ENCODE data around the gene ASIC4.

ASIC4 gene

GRCh38 chr2:219514196-219514761 lies at the start of gene ASIC4:
ASIC4 (plus strand) TSS chr2:219514482; CDS start chr2:219514725, 243 bp downstream.
- DNase-seq (ENCODE audit: low read depth in 2 of 2), result no peak

- no peak for DNase-seq (ENCODE audit: low read depth in 2 of 2)
Measured at GRCh38 chr2:219465659-219466561, 48.4 kb upstream of the ASIC4 start.

- no peak for DNase-seq (ENCODE audit: low read depth in 2 of 2)
Measured at GRCh38 chr2:219466816-219467735, 47.2 kb upstream of the ASIC4 start.

- no peak for DNase-seq (ENCODE audit: low read depth in 2 of 2)
Measured at GRCh38 chr2:219467736-219468075, 46.6 kb upstream of the ASIC4 start.

- DNase-seq (ENCODE audit: low read depth in 2 of 2), result no peak
Measured at GRCh38 chr2:219468410-219469185, 45.7 kb upstream of the ASIC4 start.

- DNase-seq (ENCODE audit: low read depth in 2 of 2), result no peak
Measured at GRCh38 chr2:219469186-219469724, 45.0 kb upstream of the ASIC4 start.

- DNase-seq (ENCODE audit: low read depth in 2 of 2), result no peak
Measured at GRCh38 chr2:219470429-219470828, 43.9 kb upstream of the ASIC4 start.

GRCh38 chr2:219471476-219472371 lies 42.6 kb upstream of the ASIC4 start:
- DNase-seq (ENCODE audit: low read depth in 2 of 2), result no peak

- no peak for DNase-seq (ENCODE audit: low read depth in 2 of 2)
Measured at GRCh38 chr2:219472629-219473187, 41.6 kb upstream of the ASIC4 start.

GRCh38 chr2:219473511-219473910 lies 40.8 kb upstream of the ASIC4 start:
- no peak for DNase-seq (ENCODE audit: low read depth in 2 of 2)

GRCh38 chr2:219474285-219475060 lies 39.8 kb upstream of the ASIC4 start:
- no peak for DNase-seq (ENCODE audit: low read depth in 2 of 2)

GRCh38 chr2:219475278-219475677 lies 39.0 kb upstream of the ASIC4 start:
- DNase-seq (ENCODE audit: low read depth in 2 of 2), result no peak

- DNase-seq (ENCODE audit: low read depth in 2 of 2), result peak; percentile 49 to 59
Measured at GRCh38 chr2:219475697-219476651, 38.3 kb upstream of the ASIC4 start.

GRCh38 chr2:219476652-219477151 lies 37.6 kb upstream of the ASIC4 start:
- DNase-seq (ENCODE audit: low read depth in 2 of 2), result no peak

GRCh38 chr2:219477179-219477578 lies 37.1 kb upstream of the ASIC4 start:
- no peak for DNase-seq (ENCODE audit: low read depth in 2 of 2)

- DNase-seq (ENCODE audit: low read depth in 2 of 2), result no peak
Measured at GRCh38 chr2:219477815-219478214, 36.5 kb upstream of the ASIC4 start.

GRCh38 chr2:219478916-219479315 lies 35.4 kb upstream of the ASIC4 start:
- DNase-seq (ENCODE audit: low read depth in 2 of 2), result no peak

- DNase-seq (ENCODE audit: low read depth in 2 of 2), result no peak
Measured at GRCh38 chr2:219480004-219480403, 34.3 kb upstream of the ASIC4 start.
